Measurements from ENCODE around the gene SLC22A5.

SLC22A5 gene

GRCh38 chr5:132370181-132370970, 866 bp downstream of the SLC22A5 start:
- TF ChIP-seq CTCF (IDR thresholded peaks at IDR 0.05; ENCODE audit: low read depth, low read length) = no peak
- peaks cover 4% of the 10 kb centered on the region; the same call in 1 of the 2 replicates for H3K4me1 ChIP-seq
- DNase-seq = no peak
- no peaks in the 10 kb centered on the region for H3K9me3 ChIP-seq
- no peaks in the 10 kb centered on the region for H3K36me3 ChIP-seq
- H3K4me3 ChIP-seq (ENCODE audit: low read depth, low read length) = peak overlapping the region; percentile 56
- H3K27me3 ChIP-seq = no peaks in the 10 kb centered on the region

- H3K27me3 ChIP-seq = no peaks in the 10 kb centered on the region
- DNase-seq = no peak
- no peaks in the 10 kb centered on the region for H3K36me3 ChIP-seq
- peaks cover 4% of the 10 kb centered on the region; the same call in 1 of the 2 replicates for H3K4me1 ChIP-seq
- no peaks in the 10 kb centered on the region for H3K9me3 ChIP-seq
- no peak overlapping the region for H3K4me3 ChIP-seq (ENCODE audit: low read depth, low read length)
- TF ChIP-seq CTCF (IDR thresholded peaks at IDR 0.05; ENCODE audit: low read depth, low read length) = no peak
These were observed 1.6 kb downstream of the SLC22A5 start for GRCh38 chr5:132370971-132371602.

- no peak for TF ChIP-seq CTCF (IDR thresholded peaks at IDR 0.05; ENCODE audit: low read depth, low read length)
- Histone ChIP-seq H3K4me1 (peaks cover 4% of the 10 kb centered on the region; the same call in 1 of the 2 replicates), H3K27me3 (no peaks in the 10 kb centered on the region)
These were observed 2.1 kb downstream of the SLC22A5 start for GRCh38 chr5:132371603-132371994.

GRCh38 chr5:132372127-132372526, 2.6 kb downstream of the SLC22A5 start:
- Histone ChIP-seq H3K27me3 (no peaks in the 10 kb centered on the region), H3K36me3 (no peaks in the 10 kb centered on the region), H3K9me3 (no peaks in the 10 kb centered on the region), H3K4me3 (ENCODE audit: low read depth, low read length) (no peak overlapping the region), H3K4me1 (peaks cover 4% of the 10 kb centered on the region; the same call in 1 of the 2 replicates)
- DNase-seq = no peak
- TF ChIP-seq CTCF (IDR thresholded peaks at IDR 0.05; ENCODE audit: low read depth, low read length) = no peak

More at GRCh38 chr5:132371603-132371994, 2.1 kb downstream of the SLC22A5 start:
- Histone ChIP-seq H3K36me3 (no peaks in the 10 kb centered on the region), H3K4me3 (ENCODE audit: low read depth, low read length) (no peak overlapping the region), H3K9me3 (no peaks in the 10 kb centered on the region)
- no peak for DNase-seq

GRCh38 chr5:132372542-132372941, 3.0 kb downstream of the SLC22A5 start:
- no peak for TF ChIP-seq CTCF (IDR thresholded peaks at IDR 0.05; ENCODE audit: low read depth, low read length)
- H3K36me3 ChIP-seq = no peaks in the 10 kb centered on the region

GRCh38 chr5:132375957-132376356, 6.4 kb downstream of the SLC22A5 start:
- Histone ChIP-seq H3K9me3 (no peaks in the 10 kb centered on the region), H3K27me3 (no peaks in the 10 kb centered on the region), H3K36me3 (no peaks in the 10 kb centered on the region), H3K4me3 (ENCODE audit: low read depth, low read length) (no peak overlapping the region), H3K4me1 (peaks cover 10% of the 10 kb centered on the region; the same call in 1 of the 2 replicates)
- no peak for TF ChIP-seq CTCF (IDR thresholded peaks at IDR 0.05; ENCODE audit: low read depth, low read length)
- DNase-seq = no peak

More at GRCh38 chr5:132372542-132372941, 3.0 kb downstream of the SLC22A5 start:
- H3K4me3 ChIP-seq (ENCODE audit: low read depth, low read length) = no peak overlapping the region
- H3K4me1 ChIP-seq = peaks cover 4% of the 10 kb centered on the region; the same call in 1 of the 2 replicates
- DNase-seq = no peak
- no peaks in the 10 kb centered on the region for H3K9me3 ChIP-seq
- no peaks in the 10 kb centered on the region for H3K27me3 ChIP-seq
